Measurements from ENCODE around the gene PLCH1.

Gene PLCH1

DNA sequence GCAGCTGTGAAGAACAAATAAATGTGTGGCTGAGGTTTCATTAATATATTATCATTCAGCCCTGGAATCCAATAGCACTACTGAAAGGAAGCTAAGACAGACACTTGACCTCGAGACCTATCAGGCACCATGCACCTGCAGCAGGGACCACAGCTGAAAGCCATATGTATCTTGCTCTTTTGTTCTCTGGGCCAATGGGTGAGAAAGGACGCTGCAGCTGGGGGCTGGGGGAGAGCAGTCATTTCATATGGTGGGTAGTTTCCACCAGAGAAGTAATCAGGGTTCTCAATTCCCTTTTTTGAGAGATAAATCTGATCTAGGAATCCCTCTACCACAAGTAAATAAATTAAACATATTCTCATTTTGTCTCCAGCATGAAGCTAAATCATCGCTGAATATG, 225.8 kb downstream of the PLCH1 start:
- no peak for DNase-seq

DNA sequence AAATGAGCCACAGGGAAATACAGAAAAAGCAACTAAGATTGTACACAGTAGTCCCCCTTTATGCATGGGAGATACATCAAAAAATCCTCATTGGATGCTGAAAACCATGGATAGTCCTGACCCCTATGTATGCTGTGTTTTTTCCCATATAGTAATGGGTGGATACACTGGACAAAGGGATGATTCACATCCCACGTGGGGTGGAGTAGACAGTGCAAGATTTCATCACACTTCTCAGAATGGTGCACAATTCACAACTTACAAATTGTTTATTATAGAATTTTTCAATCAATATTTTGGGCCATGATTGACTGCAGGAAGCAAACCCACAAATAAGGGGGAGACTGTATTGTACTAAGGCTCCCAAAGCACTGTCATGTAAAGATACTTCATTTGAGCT, 227.0 kb downstream of the PLCH1 start:
- DNase-seq, result no peak

DNA sequence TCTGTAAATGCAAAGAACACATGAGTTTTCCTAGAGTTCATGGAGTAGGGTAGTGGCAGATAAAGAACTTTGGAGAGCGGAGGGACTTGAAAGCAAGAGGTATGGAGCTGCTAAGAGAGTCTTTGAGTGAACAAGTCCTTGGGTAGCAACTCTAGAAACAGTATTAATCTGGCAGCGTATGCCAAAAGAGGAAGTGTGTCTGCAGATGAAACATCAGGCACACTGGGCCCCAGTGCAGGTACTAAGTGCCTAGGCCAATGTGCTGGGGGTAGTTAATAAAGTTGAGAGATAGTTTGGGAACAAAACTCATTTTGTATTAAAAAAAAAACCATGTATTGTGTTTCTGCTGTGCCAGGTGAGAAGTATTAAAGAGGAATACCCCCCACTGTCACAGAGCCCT, 228.4 kb downstream of the PLCH1 start:
- no peak for DNase-seq

DNA sequence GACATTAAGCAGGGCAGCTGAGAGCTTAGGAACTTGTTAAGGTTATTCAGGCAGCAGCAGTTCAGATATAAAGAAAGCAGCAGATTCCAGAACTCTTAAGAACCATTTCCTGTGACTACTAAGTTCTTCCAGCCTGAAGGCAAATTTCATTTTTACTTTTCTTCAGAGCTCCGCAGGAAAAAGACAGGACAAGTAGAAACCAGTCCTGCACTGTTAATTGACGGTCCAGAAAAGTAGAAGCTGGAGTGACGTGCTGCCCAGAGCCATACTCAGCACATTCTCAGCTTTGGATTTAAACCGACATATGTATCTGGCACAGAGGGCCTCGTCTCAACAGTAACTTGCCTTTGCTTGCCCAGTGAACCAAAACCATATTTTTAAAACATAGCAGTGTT, 232.0 kb downstream of the PLCH1 start:
- DNase-seq, result no peak

DNA sequence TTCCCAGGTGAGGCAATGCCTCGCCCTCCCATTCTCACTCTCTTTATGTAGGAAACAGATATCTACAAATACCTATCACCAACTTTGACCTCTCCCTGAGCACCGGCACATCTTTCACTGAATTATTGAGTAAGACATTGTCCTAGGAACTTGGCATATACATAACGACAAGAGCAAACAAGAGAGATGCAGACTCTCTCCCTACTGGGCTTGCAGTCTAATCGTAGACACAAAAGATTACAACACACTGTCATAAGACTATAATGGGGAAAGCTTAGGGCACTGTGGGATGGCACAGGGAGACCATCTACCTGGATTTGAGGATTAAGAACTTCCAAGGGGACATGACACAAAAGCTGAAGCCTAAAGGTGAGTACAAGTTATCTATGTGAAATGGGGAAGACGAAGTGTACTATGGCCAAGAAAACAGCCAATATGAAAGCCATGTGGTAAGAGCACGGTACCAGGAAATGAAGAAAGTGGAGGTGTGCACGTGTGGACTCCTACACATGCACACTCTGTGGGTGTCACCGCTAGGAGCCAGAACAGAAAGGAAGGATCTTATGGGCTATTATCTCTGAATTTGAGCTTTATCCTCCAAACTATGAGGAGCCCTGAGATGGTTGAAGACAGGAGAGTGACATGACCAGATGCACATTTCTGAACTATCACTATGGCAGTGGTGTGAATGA, 232.6 kb downstream of the PLCH1 start:
- no peak for DNase-seq

DNA sequence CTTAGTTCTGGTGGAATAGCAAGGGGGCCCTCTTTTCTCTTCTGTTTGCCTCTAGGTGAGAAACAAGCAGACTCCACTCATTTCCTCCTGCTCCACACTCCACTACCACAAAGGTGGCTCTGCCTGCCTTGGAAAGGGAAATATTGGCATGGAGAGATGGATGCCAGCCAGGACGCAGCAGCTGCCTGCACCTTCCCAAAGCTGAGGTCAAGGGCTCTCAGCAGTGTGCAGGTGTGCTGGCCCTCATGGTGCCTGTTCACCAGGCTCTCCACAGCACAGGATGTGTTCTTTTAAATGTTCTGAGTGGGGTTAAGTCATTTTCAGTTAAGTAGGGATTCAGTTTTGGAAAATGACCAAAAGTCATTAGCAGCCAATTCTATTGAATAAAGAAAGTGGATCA, 240.2 kb downstream of the PLCH1 start:
- DNase-seq, result no peak

DNA sequence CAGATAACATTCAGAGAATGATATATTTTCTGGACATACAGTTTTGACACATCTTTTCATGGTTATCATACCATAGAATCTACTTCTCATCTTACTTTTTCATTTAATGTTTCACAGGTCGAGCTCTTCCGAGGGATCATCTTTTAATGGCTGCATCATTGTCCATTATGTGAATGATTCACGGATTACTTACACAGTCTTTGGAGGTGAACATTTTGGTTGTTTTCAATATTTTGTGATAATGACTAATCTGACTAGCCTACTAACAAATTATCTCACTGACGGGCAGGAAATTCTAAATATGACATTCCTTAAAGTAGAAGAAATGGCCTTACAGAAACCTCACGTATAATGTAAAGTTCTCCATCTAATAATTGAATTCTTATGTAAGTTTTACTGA, 242.2 kb downstream of the PLCH1 start:
- DNase-seq, result no peak

DNA sequence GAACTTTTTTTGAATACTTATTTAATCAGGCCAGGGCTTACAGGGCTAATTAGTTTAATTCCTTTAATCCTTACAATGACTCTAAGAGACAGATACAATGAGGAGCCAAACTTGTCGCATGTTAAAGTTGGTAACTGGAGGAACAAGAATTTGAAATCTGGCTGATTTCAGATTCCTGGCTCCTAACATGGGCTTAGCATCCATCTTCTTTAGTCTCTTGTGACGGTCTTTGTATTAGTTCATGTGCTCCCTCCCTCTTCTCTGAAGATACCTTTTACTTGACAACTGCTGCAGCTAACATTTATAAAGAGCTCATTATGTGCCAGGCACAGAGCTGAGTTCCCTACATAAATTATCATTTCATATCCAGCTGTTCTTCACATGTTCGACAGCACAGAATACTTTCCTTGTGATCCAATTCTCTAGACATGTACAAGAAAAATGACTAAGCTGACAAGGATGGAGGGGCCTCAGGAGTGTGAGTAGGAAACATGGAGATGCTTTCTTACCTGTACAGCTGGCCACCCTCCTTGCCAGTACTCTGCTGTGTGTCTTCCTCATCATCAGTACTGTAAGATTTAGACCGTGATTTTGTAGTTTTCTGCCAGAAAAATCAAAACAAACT, 244.6 kb downstream of the PLCH1 start:
- no peak for DNase-seq

DNA sequence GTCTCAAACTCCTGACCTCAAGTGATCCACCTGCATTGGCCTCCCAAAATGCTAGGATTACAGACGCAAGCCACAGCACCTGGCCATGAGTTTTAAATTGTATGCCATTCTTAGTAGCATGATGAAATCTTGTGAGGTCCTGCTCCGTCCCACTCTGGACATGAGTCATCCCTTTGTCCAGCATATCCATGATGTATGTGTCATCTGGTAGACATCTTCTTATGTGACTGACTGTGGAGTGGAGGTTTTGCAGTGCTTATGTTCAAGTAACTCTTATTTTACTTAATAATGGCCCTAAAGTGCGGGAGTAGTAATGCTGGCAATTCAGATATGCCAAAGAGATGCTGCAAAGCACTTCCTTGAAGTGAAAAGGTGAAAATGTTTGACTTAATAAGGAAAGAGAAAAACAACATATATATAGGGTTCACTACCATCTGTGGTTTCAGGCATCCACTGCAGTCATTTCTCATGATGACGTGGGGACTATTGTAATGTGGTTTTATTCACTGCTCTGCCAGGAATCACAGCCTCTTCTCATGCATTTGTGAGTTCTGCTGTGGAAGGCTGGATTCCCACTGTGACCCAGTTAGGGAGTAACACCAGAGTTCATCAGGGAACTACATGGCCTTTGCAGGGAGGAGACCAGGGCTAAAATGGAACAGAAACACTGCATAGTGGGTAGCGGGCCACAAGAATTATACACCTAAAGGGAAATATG, 246.8 kb downstream of the PLCH1 start:
- no peak for DNase-seq

DNA sequence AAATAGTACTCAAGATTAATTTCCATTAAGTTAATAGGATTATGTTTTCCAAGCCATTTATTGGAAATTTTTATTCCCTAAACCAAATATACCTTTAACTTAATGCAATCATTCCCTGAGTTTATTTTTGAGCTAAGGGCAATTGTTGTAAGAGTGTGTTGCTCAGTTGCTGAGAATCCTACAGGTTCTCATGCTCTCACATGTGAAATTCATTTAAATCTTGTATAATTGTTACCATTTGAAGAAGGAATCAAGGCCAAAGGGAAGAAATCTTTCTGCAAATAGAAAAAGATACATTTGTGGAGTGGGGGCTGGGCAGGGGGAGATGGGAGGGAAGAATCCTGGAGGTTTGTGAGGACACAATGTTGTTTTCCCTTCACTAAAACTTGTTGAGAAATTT, 248.7 kb downstream of the PLCH1 start:
- DNase-seq, result no peak

DNA sequence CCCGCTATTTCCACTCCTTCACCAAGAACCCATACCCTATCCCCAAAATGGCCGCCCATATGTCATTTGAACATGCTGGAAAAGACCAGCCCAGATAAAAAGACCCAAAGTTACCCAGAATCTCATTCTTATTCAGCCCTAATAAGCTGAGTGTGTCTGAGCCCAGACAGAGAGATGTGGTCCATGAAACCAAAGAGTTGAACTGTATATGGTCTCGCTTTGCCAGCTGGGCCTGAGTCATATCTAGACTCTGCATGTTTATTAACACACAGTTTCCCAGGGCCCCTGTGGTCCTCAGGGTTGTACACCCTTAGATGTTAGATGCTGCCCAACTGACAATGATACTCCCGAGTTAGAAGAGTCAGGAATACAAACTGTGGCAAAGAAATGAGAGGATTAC, 249.5 kb downstream of the PLCH1 start:
- DNase-seq, result no peak

DNA sequence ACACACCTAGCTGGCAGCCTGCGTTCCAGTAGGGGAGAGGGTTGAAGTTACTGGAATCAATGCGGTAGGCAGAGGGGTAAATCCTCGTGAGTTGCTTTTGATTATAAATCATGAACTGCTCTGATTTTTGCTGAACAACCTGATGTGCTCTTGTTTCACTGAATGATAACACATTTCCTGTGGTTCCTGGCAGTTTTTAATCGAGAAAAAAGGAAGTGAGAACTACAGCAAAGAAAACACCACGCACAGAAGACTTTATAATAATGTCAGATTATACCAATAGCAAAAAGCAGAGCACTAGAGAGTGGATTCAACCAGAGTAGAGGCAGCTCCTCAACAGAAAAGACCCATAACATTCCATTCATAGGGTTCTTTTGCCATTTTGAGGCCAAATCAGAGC, 250.5 kb downstream of the PLCH1 start:
- no peak for DNase-seq

DNA sequence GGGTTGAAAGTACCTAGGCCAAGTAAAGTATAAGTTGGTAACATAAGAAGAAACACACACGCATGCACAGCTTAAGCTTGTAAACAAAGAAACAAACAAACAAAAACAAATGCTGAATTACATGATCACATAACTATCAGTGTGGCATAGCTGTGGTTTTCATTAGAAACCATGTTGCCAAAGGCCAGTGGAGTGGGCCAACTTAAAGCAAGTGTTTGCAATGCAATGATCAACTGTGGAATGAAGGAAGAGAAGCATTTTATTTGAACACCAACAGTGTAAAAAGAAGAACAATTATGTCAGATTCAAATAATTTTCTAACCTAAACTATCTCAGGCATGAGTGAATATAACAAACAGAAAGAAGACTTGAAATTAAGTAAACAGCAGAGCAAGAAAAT, 252.0 kb downstream of the PLCH1 start:
- no peak for DNase-seq

DNA sequence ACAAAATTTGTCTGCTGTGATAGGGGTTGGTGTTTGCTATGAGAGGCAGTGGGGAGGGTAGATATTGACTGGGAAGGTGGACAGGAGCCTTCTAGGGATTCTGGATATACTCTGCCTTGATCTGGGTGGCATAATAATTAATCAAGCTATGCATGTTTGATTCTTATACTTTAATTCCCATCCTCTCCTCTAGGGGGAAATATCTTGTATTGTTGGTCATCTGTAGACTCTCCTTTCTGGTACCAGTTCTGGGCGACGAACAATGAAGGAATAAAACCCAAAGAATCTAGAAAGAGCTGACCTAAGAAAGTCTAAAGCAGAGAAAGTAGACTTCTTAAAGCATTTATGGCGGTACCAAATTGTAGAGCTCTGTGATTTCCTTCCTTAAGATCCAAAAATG, 253.2 kb downstream of the PLCH1 start:
- no peak for DNase-seq

DNA sequence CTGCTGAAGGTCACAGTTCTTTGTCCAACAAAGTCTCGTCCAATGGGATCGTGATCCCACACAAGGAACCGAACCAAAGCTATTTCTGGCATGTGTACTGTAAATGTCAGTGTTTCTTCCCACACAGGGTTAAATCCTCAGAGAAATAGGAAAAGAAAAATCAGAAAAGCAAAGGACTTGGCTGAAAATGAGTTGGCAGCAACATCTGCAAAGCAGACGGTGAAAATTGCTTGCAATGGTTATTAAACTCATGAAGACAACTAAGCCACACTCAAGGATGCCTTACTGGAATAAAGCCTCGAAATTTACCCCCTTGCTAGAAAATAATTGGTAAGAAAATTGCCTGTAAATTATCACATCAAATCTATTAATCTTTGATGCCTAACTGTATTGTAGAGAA, 256.2 kb downstream of the PLCH1 start:
- no peak for DNase-seq

DNA sequence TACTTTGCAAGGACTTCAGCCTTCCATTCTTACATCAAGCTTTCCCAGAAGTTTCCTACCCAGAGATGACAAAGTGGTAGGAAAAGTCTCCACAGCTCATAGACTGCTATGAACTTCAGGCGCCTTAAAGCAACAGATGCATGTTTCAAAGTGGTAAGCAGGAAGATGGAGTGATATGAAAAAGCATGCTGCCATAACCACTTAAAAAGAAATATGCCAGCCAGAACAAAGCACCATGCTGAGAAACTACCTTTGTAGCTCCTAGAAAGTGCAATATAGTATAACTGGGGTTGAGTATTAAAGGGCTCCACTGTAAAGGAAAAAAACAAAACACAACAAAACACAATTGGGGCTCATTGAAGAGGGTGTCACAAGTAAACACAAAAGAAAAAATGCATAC, 259.0 kb downstream of the PLCH1 start:
- DNase-seq, result no peak

DNA sequence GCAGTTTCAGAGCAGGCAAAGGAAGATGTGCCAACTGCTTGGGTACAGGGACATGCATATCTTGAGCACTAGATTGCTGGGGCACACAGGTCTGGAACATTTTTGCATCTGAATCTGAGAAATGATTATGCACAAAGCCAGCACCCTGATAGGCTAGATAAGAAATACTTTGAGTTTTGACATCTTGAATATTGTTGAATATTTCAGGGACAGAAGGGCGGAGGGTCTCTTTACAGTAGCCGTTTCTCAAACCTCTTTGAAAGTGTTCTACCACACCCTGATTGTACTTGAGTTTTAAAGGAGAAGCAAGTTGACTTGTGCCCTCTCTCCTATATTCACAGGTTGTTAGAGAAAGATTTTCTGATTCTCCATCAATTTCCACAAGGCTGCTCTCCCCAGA, 263.3 kb downstream of the PLCH1 start:
- no peak for DNase-seq

DNA sequence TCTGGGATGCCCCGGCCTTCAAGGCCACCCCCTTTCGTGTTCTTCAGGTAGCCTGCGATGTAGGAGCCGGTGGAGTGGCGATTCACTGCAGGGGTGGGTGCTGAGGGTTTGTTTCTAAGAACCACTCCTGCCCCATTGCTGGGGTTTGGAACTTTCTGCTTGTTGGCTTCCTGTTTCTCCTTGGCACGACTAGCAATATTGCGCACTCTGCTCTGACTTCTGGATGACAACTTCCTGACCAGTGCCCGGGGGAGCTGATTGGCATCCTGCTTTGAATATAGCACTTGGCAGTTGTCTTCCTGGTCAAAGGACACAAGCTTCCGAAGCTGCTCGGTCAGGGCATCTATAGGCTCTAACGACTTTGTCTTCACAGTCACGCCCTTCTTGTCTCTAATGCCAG, 263.8 kb downstream of the PLCH1 start:
- no peak for DNase-seq

DNA sequence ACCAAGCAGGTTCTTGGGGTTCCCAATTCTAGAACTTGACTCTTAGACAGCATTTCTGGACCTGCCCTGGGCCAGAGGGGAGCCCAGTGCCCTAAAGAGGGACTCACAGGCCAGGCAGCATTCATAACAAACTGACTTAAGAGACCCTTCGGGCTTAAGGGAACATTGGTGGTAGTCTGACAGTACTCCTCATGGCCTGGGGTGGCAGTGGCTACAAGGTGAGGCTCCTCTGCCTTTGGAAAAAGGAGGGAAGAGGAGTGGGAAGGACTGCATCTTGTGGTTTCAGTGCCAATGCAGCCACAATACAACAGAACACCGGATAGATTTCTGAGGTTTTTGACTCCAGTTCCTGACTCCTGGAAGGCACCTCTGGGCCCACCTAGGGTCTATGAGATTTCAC, 279.2 kb downstream of the PLCH1 start:
- no peak for DNase-seq

DNA sequence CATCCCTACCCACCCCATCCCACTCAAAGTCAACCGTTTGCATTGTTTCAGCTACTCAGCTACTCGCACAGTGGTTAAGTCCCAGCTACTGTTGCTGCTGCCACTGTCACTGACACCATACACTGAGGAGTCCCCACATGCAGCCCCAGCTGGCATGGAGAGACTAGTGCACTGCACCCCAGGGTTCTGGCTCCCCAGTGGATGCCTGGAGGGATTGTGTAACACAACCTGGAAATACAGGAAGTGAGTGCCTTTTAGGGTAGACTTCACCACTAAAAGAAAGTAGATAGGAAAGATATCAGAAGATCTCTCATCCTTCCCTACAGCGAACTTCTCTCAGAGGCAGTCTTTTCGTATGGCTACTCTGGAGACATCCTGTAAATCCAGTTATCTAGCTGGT, 282.2 kb downstream of the PLCH1 start:
- DNase-seq, result no peak

DNA sequence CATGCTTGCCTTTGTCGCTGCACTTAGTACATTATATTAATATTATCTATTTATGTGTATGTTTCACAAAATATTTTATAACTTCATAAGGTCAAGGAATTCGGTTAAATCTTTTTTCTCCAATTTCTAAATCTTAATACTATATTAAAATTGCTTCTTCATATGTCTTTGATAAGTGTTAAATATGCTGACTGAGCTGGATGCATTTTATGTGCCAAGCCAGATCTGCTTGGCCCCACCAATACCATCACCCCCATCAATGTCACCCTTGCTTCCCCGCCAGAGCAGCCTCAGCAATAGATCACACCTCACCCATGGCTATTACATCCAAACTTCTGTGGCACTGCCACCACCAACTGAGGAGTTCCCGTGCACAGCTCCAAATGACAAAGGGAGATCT, 287.3 kb downstream of the PLCH1 start:
- no peak for DNase-seq

DNA sequence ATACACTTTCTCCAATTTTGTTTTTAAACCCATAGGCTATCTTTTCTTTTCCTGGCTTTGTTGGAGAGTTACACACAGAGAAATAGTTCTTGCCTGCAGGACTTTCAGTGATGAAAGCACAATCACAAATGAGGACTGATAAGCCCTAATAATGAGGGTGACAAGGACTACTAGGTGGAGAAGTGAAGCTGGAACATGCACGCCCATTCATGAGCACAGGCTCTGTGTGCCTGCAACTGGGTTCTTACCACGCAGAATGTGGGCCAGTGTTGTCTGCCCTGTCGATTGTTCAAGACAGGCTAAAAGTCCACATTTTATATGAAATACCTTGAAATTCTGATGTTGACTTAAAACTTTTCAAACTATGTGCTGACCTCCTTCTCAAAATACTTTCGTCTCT, 289.1 kb downstream of the PLCH1 start:
- no peak for DNase-seq

DNA sequence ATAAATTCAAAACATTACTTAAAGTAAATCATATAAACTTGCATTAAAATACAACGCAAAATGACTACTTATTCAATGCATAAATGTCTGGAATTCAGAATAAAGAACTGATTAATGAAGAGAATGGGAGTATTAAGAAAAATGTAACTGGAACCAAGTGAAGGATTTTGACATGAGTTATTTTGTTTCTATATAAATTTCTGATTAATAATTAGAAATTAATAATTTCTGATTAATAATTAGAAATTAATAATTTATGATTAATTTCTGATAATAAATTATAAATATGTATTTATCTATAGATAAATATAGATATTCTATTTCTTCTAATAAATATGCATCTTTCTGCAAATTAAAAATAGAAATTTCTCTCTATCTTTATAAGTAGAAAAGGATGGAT, 291.4 kb downstream of the PLCH1 start:
- DNase-seq, result no peak

DNA sequence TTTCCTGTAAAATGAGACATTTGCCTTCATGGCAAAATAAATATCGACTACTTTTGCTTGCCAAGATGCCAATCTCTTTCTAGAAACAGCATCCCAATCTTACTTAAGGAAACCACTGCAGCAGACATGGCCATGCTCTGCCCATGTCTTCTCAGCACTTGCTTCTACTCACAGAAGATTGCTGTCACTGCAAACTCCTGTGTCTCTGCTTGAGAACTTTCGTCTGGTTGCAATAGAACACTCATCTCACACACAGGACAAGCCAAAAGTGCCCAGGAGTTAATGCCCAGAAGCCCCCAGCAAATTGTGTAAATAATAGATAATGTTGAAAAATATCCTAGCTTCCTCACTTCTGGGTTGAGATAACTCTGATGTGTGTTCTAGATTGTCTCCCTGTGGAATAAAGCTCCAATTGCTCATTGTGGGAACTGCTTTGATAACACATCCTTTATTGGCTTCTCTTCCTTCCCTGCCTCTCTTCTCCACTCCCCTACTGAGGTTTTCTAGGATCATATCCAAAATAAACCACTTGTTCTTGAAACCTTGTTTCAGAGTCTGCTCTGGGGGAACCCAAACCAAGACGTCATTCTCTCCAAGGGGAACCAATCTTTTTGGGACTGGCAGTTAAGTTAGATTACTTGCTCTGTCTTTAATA, 295.1 kb downstream of the PLCH1 start:
- DNase-seq, result no peak
